ENCODE results near the gene PDXDC1.
"Not testable (repeated sequence)": the region's sequence is repeated elsewhere in the genome, so short reads cannot be mapped to it uniquely, and the experiment has no call there.

Gene PDXDC1

GRCh38 chr16:15046692-15047376, 72.0 kb downstream of the PDXDC1 start:
- Histone ChIP-seq H3K36me3 (replicated peaks; ENCODE audit: low read depth, low read length) (peaks cover 9% of the 10 kb centered on the region), H3K27me3 (ENCODE audit: low read depth, low read length) (no peaks in the 10 kb centered on the region), H3K4me1 (ENCODE audit: low read length) (no peaks in the 10 kb centered on the region), H2AFZ (ENCODE audit: low read depth, low read length) (no peak overlapping the region), H3K9ac (ENCODE audit: low read length) (no peak overlapping the region), H3K27ac (ENCODE audit: low read length) (no peak overlapping the region), H3K79me2 (ENCODE audit: low read length) (no peaks in the 10 kb centered on the region), H3K4me2 (ENCODE audit: low read length) (no peak overlapping the region), H4K20me1 (ENCODE audit: insufficient read depth, low read length) (no peaks in the 10 kb centered on the region), H3K4me3 (ENCODE audit: low read length) (no peak overlapping the region), H3K9me3 (ENCODE audit: insufficient read depth, low read length) (no peaks in the 10 kb centered on the region)
- TF ChIP-seq EZH2phosphoT487 (IDR thresholded peaks at IDR 0.05; ENCODE audit: low read depth) (no peak), CTCF (IDR thresholded peaks at IDR 0.05; ENCODE audit: low read depth, low read length) (no peak)

GRCh38 chr16:15049581-15050180, 74.9 kb downstream of the PDXDC1 start:
- Histone ChIP-seq H3K27ac (ENCODE audit: low read length) (no peak overlapping the region), H3K4me3 (ENCODE audit: low read length) (no peak overlapping the region), H2AFZ (ENCODE audit: low read depth, low read length) (no peak overlapping the region), H3K9ac (ENCODE audit: low read length) (no peak overlapping the region), H3K79me2 (ENCODE audit: low read length) (peaks cover 8% of the 10 kb centered on the region), H3K9me3 (ENCODE audit: insufficient read depth, low read length) (no peaks in the 10 kb centered on the region), H3K27me3 (ENCODE audit: low read depth, low read length) (no peaks in the 10 kb centered on the region), H3K4me1 (ENCODE audit: low read length) (peaks cover 2% of the 10 kb centered on the region; the same call in 1 of the 2 replicates), H3K36me3 (replicated peaks; ENCODE audit: low read depth, low read length) (peaks cover 7% of the 10 kb centered on the region), H4K20me1 (ENCODE audit: insufficient read depth, low read length) (no peaks in the 10 kb centered on the region), H3K4me2 (ENCODE audit: low read length) (no peak overlapping the region)
- TF ChIP-seq CTCF (IDR thresholded peaks at IDR 0.05; ENCODE audit: low read depth, low read length): no peak
- no peak for TF ChIP-seq EZH2phosphoT487 (IDR thresholded peaks at IDR 0.05; ENCODE audit: low read depth)

GRCh38 chr16:15050440-15050839, 75.6 kb downstream of the PDXDC1 start:
- not testable (repeated sequence) for H3K27ac ChIP-seq (ENCODE audit: low read length); H3K27me3 ChIP-seq (ENCODE audit: low read depth, low read length); H3K9ac ChIP-seq (ENCODE audit: low read length); H3K4me3 ChIP-seq (ENCODE audit: low read length); H2AFZ ChIP-seq (ENCODE audit: low read depth, low read length); H3K4me1 ChIP-seq (ENCODE audit: low read length); H3K4me2 ChIP-seq (ENCODE audit: low read length); H3K36me3 ChIP-seq (replicated peaks; ENCODE audit: low read depth, low read length); H3K9me3 ChIP-seq (ENCODE audit: insufficient read depth, low read length); H4K20me1 ChIP-seq (ENCODE audit: insufficient read depth, low read length)
- peaks cover 15% of the 10 kb centered on the region for H3K79me2 ChIP-seq (ENCODE audit: low read length)

GRCh38 chr16:15051387-15051951, 76.6 kb downstream of the PDXDC1 start:
- Histone ChIP-seq H2AFZ (ENCODE audit: low read depth, low read length) (no peak overlapping the region), H3K9ac (ENCODE audit: low read length) (no peak overlapping the region), H3K4me3 (ENCODE audit: low read length) (no peak overlapping the region), H3K27me3 (ENCODE audit: low read depth, low read length) (no peaks in the 10 kb centered on the region), H3K36me3 (replicated peaks; ENCODE audit: low read depth, low read length) (peaks cover 3% of the 10 kb centered on the region), H4K20me1 (ENCODE audit: insufficient read depth, low read length) (no peaks in the 10 kb centered on the region), H3K4me2 (ENCODE audit: low read length) (no peak overlapping the region), H3K4me1 (ENCODE audit: low read length) (peaks cover 6% of the 10 kb centered on the region; the same call in 1 of the 2 replicates), H3K79me2 (ENCODE audit: low read length) (peaks cover 16% of the 10 kb centered on the region), H3K9me3 (ENCODE audit: insufficient read depth, low read length) (no peaks in the 10 kb centered on the region), H3K27ac (ENCODE audit: low read length) (no peak overlapping the region)
- TF ChIP-seq CTCF (IDR thresholded peaks at IDR 0.05; ENCODE audit: low read depth, low read length): no peak
- TF ChIP-seq EZH2phosphoT487 (IDR thresholded peaks at IDR 0.05; ENCODE audit: low read depth): no peak

Data from OCI-LY3 (cell line).